ENCODE results near the gene INTS15.
"Not testable (repeated sequence)": the region's sequence is repeated elsewhere in the genome, so short reads cannot be mapped to it uniquely, and the experiment has no call there.

INTS15 gene

DNA sequence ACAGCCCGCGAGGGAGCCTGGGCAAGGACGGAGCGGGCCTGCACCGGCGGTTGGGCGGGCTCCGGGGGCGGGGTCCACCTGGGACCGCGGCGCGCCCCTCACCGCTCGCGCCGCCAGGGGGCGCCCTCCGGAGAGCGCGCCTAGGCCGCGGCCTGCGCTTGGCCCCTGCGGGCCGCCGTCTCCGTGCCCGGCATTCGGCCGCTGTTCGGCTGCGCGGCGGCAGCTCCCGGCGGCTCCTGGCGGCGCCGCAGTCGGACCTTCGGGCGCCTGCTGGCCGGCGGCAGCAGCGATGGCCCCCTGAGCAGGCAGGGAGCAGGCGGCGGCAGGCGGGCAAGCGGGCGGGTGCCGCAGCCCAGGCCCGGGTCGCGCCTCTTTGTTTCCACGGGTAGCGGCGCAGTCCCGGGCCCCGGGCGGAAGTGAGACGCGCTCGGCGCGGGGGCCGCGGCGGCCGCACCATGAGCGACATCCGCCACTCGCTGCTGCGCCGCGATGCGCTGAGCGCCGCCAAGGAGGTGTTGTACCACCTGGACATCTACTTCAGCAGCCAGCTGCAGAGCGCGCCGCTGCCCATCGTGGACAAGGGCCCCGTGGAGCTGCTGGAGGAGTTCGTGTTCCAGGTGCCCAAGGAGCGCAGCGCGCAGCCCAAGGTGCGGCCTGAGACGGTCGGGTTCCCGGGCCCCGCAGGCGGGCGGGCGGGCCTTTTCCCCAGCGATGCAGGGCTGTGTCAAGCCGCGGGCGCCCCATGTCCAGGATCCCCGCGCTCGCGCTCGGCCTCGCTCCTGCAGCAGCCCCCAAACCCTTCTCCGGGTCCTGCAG is at the start of gene INTS15:
Gene INTS15 (plus strand): TSS at position 193 of the 816 bp plus-strand sequence. CDS start 263 bp downstream, at position 456.
- DNase-seq, result peak; percentile 87

DNA sequence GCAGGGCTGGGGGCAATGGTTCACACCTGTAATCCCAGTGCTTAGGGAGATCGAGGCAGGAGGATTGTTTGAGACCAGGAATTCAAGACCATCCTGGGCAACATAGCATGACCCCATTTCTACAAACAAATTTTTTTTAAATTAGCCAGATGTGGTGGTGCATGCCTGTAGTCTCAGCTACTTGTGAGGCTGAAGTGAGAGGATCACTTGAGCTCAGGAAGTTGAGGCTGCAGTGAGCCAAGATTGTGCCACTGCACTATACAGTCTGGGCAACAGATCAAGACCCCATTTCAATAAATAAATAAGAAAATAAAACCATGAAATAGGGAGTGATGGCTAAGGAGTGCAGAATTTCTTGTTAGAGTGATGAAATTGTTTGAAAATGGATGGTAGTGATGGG is 47.5 kb upstream of the INTS15 start:
- no peak for DNase-seq

DNA sequence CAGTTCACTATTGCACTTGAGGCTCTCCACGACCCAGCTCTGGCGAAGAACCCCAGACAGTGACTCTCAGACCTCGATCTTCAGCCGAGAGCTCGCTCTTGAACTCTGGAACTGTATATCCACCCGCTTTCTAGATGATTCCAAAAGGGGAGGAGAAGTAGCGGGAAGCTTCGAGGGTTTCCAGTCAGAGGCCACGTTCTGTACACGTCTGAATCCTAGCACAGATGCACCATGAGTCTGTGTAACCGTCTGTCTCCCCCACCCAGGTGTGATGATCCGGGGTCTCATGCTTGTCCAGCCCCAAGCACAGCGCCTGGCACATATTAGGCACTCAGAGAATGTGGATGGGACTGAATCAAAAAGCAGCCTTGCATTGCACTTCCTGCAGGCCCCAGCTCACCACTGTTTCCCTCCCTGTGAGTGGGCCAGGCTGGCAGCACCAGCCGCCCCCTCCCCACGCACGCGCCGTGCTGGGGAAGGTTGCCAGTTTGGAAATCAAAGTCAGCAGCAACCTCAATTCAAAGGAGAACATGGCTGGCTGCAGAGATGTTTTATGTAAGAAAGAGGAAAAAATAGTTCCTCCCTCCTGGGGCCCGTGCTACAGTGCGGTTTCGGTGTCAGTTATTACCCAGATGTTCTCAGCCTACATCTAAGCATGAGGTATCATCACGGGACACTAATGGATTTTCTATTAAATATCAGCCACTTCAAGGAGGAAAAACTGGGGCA is 44.3 kb upstream of the INTS15 start:
- DNase-seq, result no peak

DNA sequence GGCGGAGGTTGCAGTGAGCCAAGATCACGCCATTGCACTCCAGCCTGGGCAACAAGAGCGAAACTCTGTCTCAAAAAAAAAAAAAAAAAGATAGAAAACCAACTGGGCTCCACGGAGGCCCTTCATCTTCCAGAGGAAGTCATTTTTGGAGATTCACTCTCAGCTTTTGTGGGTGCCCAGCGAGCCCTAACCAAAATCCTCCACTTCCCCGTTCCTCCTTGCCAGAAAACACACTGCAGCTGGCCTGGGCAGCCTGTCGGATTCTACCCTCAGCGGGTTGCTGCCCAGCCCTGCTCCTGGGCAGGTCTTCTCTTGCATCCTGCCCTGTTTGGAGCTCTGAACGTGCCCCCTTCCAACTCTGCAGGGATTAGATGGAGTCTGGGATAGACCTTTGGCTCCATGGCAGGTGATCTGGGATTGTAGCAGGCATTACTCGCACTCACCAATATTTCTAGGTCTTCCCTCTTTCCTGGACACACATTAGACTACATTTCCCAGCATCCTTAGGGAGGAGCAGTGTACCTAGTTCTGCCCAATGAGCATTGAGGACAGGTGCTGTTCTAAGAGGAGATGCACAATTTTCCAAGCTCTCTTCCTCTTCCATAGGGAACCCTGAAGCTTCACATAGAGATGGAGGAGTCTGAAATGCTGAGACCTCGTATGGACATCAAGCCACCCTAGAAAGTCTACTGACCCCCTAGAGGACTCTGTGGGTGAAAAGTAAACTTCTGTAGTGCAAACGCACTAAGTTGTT is 43.1 kb upstream of the INTS15 start:
- no peak for DNase-seq

DNA sequence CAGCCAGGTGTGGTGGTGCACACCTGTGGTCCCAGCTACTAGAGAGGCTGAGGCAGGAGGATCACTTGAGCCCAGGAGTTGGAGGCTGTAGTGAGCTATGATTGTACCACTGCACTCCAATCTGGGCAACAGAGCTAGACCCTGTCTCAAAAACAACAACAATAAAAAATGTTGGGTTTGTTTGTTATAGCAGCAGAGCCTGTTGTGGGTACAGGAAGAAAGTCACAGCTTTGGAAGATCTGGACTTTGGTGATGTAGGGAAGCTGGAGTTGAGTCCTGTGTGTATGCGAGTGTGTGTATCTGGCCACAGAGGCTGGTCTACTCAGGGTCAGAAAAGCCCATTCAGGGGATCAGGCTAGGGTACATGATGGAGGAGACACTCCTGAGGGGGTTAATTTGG is 42.4 kb upstream of the INTS15 start:
- no peak for DNase-seq

DNA sequence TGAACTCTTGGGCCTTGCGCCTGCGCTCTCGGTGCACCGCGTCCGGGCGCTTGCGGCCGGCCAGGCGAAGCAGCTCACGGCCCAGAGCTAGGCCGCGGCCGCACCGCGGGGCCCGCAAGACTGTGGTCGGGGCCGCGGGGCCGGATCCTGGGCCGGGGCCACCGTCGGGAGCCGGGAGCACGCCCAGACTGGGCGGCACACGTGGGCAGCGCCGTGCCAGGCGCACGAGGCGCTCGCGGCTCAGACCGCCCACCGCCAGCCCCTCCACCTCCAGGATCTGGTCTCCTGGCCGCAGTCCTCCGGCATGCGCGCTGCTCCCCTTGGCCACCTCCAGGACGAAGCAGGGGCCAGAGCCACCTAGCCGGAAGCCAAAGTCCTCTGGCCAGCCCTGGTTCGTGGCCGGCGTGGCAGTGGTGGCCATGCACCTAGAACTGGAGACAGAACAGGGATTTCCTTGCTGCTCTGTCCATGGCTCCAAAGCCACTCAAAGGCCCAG is 38.8 kb upstream of the INTS15 start, which contains the start of gene GRID2IP:
Gene GRID2IP (minus strand): TSS at position 446 of the 496 bp plus-strand sequence. CDS start 25 bp downstream, at position 421.
- DNase-seq, result no peak

DNA sequence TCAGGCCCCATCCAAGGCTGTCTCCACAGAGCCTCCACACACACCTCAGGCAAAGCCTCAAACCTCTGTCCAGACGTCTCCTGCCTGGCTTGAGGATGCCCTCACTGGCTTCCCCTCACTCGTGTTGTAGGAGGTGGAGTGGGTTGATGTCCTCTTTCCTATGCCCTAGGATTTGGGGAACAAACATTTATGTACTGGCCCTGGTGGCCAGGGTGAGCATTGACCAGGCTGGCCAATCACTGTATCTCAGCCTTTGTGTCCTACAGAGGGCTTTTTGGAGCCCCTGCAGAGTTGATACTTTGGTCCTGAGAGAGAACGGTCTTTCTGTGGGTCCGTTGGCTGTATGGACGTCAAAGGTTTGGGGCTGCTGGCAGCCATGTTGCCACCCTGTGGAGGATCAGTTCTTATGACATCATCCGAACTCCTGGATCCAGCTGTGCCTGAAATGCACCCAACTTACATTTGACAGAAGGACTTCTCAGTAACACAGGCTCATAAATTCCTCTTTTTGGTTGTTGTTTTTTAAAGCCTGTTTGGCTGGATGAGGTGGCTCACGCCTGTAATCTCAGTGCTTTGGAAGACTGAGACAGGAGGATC is 36.3 kb upstream of the INTS15 start:
- no peak for DNase-seq

DNA sequence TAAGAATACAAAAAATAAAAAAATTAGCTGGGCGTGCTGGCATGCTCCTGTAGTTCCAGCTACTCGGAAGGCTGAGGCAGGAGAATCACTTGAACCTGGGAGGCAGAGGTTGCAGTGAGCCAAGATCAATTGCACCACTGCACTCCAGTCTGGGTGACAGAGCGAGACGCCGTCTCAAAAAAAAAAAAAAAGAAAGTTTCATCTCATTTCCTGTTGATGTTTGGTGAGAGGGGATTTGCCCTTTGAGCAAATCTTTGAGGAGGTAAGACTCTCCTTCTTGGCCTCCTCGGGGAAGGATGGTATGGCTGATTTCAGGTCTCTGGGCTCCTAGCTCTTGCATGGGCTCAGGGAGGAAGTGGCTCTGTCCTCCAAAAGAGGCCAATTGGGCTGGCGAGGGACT is 35.0 kb upstream of the INTS15 start:
- DNase-seq, result no peak

DNA sequence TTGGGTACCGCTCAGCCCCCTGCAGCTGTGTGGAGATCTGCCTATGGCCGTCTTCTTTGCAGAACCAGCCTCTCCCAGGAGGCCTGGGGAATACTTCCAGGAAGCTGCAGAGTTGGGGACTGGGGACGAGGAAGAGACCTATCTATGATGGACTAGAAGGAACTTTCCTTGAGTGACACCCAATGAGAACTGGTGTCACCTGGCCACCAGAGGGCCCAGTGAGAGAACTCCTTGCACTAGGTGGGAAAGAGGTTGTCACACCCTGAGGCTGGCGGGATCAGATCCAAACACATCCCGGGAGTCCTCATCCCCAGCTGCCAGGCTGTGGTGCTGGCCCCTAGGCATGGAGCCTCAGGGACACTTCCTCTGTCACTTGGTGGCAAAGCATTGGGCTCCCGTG is 33.6 kb upstream of the INTS15 start:
- no peak for DNase-seq

DNA sequence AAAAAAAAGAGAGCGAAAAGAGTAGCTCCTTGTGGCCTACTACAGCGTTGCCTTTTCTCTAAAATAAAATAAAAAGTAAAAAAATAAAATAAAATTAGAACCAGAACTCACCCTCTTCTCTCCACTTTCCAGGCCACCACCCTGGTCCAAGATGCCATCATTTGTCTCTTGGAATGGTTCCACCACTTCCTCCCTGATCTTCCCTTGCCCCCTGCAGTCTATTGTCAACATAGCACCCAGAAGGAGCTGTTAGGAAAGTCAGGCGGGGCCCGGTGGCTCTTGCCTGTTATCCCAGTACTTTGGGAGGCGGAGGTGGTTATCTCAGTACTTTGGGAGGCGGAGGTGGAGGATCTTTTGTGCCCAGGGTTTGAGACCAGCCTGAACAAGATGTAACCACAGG is 31.0 kb upstream of the INTS15 start:
- DNase-seq, result peak; percentile 39

DNA sequence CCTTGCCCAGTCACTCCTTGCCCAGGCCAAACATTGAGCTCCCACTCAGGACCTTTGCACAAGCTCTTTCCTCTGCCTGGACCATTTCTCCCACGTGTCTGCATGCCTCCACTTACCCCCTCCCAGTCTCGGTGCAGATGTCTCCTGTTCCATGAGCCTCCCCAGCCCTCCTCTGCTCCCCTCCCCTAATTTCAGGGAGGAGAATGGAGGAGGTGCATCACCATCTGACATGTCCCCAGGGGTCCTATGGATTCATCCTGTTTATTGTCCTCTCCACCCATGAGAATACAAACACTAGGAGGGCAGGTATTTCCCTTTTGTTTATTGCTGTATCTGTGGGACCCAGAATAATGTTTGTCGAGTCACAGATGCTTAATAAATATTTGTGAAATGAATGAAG is 29.9 kb upstream of the INTS15 start:
- DNase-seq, result no peak

DNA sequence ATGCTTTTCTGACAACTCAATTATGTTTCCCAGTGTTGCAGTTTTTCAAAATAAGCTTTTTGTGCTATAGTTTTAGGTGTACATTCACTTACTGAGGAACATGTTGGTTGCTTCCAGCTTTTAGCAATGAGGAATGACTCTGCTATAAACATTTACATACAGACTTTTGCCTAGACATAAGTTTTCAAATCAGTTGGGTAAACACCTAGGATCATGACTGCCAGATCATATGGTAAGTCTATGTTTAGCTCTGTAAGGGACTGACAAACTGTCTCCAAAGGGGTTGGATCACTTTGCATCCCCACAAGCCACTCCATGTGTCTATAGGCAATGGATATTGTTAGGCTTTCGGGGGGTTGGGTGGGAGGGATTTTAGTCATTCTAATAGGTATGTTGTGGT is 27.7 kb upstream of the INTS15 start:
- no peak for DNase-seq

DNA sequence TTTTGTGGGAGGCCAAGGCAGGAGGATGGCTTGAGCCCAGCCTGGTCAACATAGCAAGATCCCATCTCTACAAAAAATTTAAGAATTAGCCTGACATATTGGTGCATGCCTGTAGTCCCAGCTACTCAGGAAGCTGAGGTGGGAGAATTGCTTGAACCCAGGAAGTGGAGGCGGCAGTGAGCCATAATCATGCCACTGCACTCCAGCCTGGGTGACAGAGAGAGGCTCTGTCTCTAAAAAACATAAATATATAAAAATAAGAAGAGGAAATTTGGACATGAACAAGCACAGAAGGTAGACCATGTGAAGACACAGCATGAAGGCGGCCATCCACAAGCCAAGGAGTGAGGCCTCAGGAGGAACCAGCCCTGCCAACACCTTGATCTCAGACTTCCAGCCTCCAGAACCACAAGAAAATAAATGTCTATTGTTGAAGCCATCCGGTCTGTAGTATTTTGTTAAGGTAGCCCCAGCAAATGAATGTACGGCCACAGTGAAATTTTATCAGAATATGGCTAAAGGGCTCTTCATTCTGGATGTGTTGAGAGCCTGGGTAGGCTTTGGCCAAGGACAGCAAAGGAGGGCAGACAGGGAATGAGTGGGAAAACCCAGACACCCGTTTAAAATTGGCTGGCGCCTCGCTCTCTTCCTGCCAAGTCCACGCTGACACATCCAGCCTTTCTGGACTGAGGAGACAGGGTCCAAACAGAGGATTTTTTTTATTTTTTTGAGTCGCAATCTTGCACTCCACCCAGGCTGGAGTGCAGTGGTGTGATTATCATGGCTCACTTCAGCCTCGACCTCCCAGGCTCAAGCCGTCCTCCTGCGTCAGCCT is 25.7 kb upstream of the INTS15 start:
- no peak for DNase-seq

DNA sequence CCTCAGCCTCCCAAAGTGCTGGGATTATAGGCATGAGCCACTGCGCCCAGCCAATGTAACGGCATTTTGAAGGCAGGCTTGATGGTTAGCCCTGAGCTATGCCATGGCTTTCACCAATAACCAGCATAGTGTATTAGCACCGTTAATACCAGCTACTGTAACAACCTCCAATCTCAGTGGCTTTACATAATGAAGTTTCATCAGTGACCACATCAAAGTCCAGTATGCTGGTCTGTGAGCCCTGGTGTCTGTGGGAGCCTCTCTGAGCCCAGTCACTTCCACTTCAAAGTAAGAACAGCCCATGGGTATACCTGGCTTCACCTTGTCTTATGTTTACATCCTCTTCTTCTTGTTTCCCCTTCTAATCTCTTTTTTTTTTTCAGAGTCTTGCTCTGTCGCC is 24.2 kb upstream of the INTS15 start:
- no peak for DNase-seq

DNA sequence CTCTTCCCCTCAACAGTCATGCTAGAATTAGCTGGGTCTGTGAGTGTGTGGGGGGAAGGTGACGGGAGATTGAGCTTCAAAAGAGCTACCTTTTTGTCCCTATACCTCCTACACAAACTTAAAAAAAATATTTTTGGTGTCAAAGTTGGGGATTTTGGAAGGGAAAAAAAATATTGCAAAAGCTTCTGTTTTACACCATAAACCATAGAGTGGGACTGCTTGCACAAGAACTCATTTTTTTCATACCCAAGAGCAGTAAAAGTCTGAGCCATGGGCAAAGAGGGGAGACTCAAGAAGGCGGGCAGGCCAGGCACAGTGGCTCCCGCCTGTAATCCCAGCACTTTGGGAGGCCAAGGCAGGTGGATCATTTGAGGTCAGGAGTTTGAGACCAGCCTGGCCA is 21.9 kb upstream of the INTS15 start:
- DNase-seq, result no peak

DNA sequence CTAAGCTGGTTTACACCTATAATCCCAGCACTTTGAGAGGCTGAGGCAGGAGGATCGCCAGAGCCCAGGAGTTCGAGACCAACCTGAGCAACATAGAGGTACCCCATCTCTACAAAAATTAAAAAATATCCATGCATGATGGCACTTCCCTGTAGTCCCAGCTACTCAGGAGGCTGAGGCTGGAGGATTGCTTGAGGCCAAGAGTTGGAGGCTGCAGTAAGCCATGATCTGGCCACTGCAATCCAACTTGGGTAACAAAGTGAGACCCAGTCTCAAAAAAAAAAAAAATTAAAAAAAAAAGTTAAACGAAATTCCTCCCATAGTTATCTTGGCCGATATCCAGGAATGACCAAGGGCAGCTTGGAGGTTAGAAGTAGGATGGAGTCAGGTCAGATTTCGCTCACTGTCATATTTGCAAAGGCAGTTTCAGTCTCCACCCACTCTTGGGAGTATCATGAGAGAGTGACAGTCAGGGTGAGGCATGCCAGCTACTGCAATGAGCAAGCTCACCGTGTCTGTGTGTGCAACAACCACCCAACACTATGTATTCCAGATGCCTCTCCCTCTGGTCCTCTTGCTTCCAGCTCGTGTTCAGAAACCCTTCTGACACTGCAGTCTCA is 18.6 kb upstream of the INTS15 start:
- DNase-seq, result no peak

DNA sequence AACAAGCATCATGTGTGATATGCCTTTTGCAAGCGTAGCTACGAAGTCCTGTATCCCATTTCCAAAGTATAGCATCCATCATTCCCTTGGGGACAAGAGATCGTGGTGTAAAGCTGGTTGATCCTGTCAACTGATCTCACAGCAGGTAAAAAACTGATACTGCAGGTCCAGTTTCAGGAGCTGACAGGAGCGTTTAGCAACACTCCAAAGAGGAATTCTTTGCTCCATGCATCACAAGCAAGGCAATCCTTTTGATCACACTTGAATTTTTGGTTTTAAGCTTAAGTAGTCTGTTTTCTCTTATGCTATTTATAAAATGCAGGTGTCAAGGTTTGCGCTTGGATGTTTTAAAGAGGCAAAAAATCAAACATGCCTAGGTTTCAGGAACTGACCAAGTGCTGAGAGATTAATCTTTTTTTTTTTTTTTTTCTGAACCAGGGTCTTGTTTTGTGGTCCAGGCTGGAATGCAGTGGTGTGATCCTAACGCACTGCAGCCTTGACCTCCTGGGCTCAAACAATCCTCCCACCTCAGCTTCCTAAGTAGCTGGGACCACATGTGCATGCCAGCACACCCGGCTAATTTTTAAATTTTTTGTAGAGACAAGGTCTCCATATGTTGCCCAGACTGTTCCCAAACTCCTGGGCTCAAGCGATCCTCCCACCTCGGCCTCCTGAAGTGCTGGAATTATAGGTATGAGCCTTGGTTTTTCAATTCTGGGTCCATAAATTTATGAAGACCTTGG is 14.4 kb upstream of the INTS15 start:
- DNase-seq, result no peak

DNA sequence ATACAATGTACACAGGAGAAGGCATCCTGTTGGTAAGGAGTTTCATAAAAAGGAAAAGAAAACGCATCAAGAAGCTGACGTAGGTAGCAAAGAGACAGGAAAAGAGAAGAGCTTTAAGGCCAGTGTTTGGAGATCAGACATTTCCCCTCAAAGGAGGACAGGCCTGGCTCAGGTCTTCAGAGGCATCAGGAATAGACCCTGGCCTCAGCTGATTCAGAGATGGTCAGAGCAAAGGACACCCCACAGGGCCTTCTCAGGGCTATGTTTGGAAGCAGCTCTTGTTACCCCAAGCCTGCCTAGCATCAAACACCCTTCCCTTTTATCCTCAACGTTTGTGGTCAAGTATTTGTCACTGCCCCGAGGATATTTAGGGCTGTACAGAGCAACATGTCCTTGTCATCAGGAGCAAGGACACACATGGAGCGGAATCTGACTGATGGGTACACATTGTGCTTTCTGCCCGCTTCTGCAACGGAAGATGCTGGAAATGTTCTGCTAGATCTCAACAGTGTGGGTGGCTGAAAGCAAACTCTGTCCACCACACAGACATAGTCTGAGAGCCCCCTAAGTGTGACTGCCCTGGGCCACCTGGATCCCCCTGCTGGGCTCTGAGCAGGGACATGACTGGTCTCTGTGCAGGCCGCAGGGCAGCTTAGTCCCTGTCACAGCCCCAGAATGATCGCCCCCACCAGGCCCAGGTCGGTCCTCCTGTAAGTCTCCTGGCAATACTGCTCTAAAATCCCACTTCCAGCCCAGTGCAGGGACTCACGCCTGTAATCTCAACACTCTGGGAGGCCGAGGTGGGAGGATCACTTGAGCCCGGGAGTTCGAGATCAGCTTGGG is 13.6 kb upstream of the INTS15 start:
- DNase-seq, result no peak

DNA sequence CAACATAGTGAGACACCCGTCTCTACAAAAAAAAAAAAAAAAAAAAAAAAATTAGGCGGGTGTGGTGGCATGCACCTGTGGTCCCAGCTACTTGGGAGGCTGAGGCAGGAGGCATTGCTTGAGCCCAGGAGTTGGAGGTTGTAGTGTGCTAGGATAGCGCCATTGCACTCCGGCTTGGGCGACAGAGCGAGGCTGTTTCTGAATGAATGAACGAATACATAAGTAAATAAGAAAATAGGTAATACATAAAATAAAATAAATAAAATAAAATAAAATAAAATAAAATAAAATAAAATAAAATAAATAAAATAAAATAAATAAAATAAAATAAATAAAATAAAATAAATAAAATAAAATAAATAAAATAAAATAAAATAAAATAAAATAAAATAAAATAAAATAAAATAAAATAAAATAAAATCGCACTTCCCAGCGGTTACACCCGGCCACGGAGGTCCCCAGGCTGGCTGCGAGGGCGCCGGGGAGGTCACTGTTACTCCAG is 12.9 kb upstream of the INTS15 start:
- not testable (repeated sequence) for DNase-seq

Data from NCI-H345 (cell line).